Effector memory CD4-positive, alpha-beta T cell (primary cell): Measurements from ENCODE around the gene MGAT4A.
"Not testable (repeated sequence)": the region's sequence is repeated elsewhere in the genome, so short reads cannot be mapped to it uniquely, and the experiment has no call there.

Experiments used
- DNase-seq, 3 donors: peaks; one replicate each; pipeline ENCODE4 v3.0.0-alpha.2; 2020
- H3K27ac ChIP-seq: 2 replicates; pipeline ENCODE4 v1.7.0; 2013; ENCODE audit warnings: mild to moderate bottlenecking, low read length, moderate library complexity; ENCODE audit not compliant: insufficient read depth, poor library complexity, severe bottlenecking
- H3K27me3 ChIP-seq: replicated peaks from 2 replicates; pipeline ENCODE4 v1.7.0; 2013; ENCODE audit warnings: mild to moderate bottlenecking, low read length; ENCODE audit not compliant: insufficient read depth, control insufficient read depth, poor library complexity, severe bottlenecking
- H3K36me3 ChIP-seq: 2 replicates; pipeline ENCODE4 v1.7.0; 2013; ENCODE audit warnings: mild to moderate bottlenecking, low read length, moderate library complexity; ENCODE audit not compliant: control insufficient read depth, insufficient read depth
- H3K4me1 ChIP-seq: 2 replicates; pipeline ENCODE4 v1.7.0; 2013; ENCODE audit warnings: low read length, mild to moderate bottlenecking; ENCODE audit not compliant: control insufficient read depth, insufficient read depth, poor library complexity, severe bottlenecking
- H3K4me3 ChIP-seq: 2 replicates; pipeline ENCODE4 v1.7.0; 2013; ENCODE audit warnings: low read length, low read depth, mild to moderate bottlenecking; ENCODE audit not compliant: insufficient read depth, poor library complexity, severe bottlenecking
- H3K9me3 ChIP-seq: 2 replicates; pipeline ENCODE4 v1.7.0; 2013; ENCODE audit warnings: mild to moderate bottlenecking, low read length, moderate library complexity; ENCODE audit not compliant: control insufficient read depth

Gene MGAT4A

DNA sequence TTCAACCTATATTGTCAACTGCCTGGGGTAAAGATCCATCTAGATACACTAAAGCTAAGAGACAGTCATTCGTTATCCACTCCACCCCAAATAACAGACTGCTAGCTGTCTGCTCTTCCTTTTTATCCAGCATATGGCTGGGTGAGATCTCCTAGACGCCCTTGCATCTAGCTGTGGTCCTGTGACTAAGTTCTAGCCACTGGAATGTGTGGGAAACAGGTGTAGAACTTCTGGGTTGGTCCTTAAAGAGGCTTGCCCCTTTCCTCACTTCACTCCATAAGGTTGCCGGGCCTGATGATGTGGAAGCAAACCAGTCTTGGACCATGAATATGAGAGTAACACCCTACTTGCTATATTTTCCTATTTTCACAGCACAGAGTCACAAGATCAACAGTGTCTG lies 125.9 kb downstream of the MGAT4A start:
- H3K9me3 ChIP-seq, result no peaks in the 10 kb centered on the region
- no peak for DNase-seq
- peaks cover 26% of the 10 kb centered on the region for H3K4me1 ChIP-seq
- no peaks in the 10 kb centered on the region for H3K27me3 ChIP-seq
- peaks cover 10% of the 10 kb centered on the region for H3K36me3 ChIP-seq
- peak overlapping the region; percentile 37 for H3K27ac ChIP-seq
- H3K4me3 ChIP-seq, result no peak overlapping the region

DNA sequence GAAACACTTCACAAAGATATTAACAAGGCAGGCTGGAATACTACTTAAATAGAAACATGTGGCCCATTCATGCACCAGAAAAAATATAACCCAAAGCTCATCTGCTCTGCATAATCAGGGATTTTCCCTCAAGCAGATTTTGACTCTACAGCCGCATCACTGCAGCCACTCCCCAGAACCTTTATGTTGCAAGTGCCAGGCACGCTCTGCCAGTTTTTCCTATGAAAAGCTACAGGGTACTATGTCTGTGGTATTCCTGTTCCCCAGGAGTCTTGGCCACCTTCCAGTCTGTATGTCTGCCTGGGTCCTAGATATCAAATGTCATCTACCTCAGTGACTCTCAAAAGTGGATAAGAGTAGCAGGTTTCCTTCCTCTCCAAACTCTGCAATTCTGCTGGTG lies 126.4 kb downstream of the MGAT4A start:
- H3K9me3 ChIP-seq, result no peaks in the 10 kb centered on the region
- H3K36me3 ChIP-seq, result peaks cover 16% of the 10 kb centered on the region
- no peak overlapping the region for H3K4me3 ChIP-seq
- H3K4me1 ChIP-seq, result peaks cover 22% of the 10 kb centered on the region
- DNase-seq, result no peak
- H3K27ac ChIP-seq, result no peak overlapping the region
- H3K27me3 ChIP-seq, result no peaks in the 10 kb centered on the region

DNA sequence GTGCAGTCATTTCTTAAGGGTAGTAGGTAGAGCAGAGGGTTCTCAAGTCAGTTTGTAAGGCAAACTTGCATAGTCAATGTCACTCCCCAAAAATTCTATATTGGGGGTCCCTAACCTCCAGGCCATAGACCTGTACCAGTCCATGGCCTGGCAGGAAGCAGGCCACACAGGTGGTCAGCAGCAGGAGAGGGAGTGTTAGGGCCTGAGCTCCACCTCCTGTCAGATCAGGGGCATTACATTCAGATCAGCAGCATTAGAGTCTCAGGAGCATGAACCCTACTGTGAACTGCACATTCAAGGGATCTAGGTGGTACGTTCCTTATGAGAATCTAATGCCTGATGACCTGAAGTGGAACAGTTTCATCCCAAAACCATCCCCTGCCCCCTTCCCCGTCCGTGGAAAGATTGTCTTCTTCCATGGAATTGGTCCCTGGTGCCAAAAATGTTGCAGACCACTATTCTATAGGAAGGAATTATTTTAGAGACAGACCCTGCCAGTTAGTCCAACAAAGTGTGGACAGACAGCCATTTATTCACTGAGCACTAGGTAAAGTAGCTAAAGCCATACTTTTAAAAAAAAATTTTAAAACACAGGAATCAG lies 129.3 kb downstream of the MGAT4A start:
- DNase-seq, result no peak
- Histone ChIP-seq H3K9me3 (no peaks in the 10 kb centered on the region), H3K27me3 (no peaks in the 10 kb centered on the region), H3K4me3 (no peak overlapping the region), H3K4me1 (peaks cover 6% of the 10 kb centered on the region), H3K27ac (no peak overlapping the region), H3K36me3 (peaks cover 16% of the 10 kb centered on the region)

DNA sequence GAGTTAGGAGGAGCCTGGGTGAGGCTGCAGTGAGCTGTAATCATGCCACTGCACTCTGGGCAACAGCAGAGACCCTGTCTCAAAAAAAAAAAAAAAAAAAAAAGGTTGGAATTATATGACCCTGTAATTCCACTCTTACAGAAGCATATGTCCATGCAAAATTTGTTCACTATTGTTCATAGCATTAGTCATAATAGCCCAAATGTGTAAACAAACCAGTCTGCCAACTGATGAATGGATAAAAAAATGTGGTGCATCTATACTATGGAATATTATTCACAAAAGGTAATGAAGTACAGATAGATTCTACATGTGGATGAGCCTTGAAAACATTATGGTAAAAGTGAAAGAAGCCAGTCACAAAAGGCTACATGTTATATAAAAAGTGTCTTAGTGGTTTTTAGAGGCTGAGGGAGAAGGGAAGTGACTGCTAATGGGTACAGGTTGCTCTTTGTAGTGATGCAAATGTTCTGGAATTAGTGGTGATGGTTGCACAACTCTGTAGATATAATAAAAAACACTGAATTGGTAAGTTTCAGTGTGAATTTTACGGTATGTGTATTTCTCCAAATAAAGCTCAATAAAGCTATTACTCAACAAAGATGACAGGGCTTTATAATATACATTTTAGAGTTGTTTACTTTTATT lies 132.0 kb downstream of the MGAT4A start:
- no peak overlapping the region for H3K4me3 ChIP-seq
- H3K9me3 ChIP-seq, result no peaks in the 10 kb centered on the region
- no peak for DNase-seq
- H3K27ac ChIP-seq, result no peak overlapping the region
- no peaks in the 10 kb centered on the region for H3K27me3 ChIP-seq
- no peaks in the 10 kb centered on the region for H3K4me1 ChIP-seq
- peaks cover 17% of the 10 kb centered on the region for H3K36me3 ChIP-seq

DNA sequence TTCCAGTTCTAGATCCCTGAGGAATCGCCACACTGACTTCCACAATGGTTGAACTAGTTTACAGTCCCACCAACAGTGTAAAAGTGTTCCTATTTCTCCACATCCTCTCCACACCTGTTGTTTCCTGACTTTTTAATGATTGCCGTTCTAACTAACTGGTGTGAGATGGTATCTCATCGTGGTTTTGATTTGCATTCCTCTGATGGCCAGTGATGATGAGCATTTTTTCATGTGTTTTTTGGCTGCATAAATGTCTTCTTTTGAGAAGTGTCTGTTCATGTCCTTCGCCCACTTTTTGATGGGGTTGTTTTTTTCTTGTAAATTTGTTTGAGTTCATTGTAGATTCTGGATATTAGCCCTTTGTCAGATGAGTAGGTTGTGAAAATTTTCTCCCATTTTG lies 136.3 kb downstream of the MGAT4A start:
- H3K27me3 ChIP-seq, DNase-seq, H3K4me1 ChIP-seq, H3K4me3 ChIP-seq, H3K9me3 ChIP-seq, H3K27ac ChIP-seq: not testable (repeated sequence)
- H3K36me3 ChIP-seq, result peaks cover 39% of the 10 kb centered on the region

DNA sequence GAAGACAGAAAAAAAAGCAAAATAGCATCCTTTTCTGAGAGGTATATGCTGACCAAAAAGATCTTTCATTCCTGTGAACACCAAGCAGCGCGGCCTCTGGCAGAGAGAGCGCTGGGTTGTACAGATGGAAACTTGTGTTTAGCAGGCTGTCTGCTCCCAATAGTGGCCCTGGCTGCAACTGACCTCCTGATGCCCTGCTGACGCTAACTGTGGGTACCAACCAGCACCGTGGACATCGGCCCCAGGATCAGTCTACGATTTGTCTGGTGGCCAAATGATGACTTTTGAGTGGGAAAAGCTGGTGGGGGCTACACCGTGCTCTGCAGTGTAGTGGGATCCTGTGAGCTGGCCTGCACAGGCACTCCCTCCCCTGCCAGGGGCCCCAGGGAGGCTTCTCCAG lies 138.4 kb downstream of the MGAT4A start:
- DNase-seq, result no peak
- no peak overlapping the region for H3K4me3 ChIP-seq
- H3K36me3 ChIP-seq, result peaks cover 45% of the 10 kb centered on the region
- no peaks in the 10 kb centered on the region for H3K27me3 ChIP-seq
- no peak overlapping the region for H3K27ac ChIP-seq
- no peaks in the 10 kb centered on the region for H3K9me3 ChIP-seq
- H3K4me1 ChIP-seq, result no peaks in the 10 kb centered on the region

DNA sequence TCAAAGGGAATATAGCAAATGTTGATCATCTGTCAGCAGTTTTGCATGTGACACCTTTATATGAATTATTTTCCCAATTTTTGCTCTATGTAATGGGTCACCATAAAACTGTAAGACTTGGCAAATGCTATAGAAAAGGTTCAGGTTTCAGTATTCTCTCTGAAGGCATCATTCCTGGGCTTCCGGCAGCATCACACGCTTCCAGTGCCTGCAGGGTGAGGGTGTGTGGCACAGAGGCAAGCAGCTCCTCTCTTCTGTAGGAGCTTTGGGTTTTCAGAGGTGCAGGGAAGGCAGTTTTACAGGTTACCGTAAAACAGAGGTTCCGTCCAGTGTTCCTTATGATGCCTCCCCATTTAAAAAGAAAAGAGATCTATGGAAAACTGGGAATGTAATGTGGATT lies 141.4 kb downstream of the MGAT4A start:
- Histone ChIP-seq H3K4me1 (no peaks in the 10 kb centered on the region), H3K36me3 (peaks cover 58% of the 10 kb centered on the region), H3K27me3 (no peaks in the 10 kb centered on the region), H3K9me3 (no peaks in the 10 kb centered on the region), H3K4me3 (no peak overlapping the region), H3K27ac (no peak overlapping the region)
- DNase-seq, result no peak

DNA sequence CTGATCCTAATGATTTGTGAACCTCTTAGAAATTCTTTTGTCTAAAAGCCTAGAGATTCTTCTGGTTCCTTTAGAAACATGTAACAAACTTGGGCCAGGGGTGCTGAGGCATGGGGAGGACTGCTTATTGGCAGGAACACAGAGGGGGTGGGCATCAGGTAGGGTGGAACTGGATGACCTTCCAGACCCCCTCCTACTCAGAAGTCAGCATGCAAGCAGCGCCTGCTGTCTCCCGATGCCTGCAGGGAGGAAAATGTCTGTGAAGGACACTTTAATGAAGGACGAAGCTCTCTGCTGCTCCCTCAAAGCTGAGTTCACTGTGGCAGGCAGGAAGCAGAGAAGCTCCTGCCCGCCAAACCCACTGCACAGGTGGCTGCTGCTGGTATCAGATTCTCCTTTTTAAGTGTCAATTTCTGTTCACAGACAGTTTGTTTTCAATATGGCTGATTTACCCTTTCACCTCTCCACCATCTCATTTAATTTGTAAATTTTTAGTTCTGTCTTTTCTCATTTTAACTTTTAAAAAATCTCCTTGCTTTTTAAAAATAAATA lies 142.0 kb downstream of the MGAT4A start:
- DNase-seq, result no peak
- Histone ChIP-seq H3K4me1 (no peaks in the 10 kb centered on the region), H3K4me3 (no peak overlapping the region), H3K9me3 (no peaks in the 10 kb centered on the region), H3K36me3 (peaks cover 62% of the 10 kb centered on the region), H3K27me3 (no peaks in the 10 kb centered on the region), H3K27ac (no peak overlapping the region)

DNA sequence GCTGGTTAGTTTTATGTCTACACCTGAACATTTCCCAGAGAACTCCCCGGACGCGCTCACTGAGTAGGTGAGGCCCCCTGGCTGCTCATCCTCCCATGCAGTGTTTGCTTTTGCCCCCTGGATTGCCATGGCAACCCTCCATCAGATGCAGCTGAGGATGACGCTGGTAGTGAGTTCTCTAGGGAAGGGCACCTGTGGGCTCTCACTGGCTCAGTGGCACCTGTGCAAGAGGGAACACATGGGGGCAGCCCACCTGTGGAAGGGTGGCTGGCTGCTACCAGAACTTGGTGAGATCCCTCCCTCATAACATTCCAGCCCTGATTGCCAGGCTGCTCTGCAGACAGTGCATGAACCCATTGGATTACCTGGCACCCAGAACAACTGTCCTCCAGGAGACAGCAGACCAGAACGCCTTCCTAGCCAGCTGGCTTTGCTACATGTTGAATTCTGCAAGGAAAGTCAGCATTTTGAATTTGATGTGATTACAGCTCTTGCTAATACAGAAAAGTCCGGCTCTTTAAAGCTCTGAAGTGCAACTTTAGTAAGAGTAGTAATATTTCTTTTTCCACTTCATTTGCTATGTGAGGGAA lies 144.3 kb downstream of the MGAT4A start:
- no peaks in the 10 kb centered on the region for H3K27me3 ChIP-seq
- H3K36me3 ChIP-seq, result peaks cover 63% of the 10 kb centered on the region
- H3K27ac ChIP-seq, result peak overlapping the region; percentile 14
- H3K9me3 ChIP-seq, result no peaks in the 10 kb centered on the region
- no peak overlapping the region for H3K4me3 ChIP-seq
- no peaks in the 10 kb centered on the region for H3K4me1 ChIP-seq
- no peak for DNase-seq

DNA sequence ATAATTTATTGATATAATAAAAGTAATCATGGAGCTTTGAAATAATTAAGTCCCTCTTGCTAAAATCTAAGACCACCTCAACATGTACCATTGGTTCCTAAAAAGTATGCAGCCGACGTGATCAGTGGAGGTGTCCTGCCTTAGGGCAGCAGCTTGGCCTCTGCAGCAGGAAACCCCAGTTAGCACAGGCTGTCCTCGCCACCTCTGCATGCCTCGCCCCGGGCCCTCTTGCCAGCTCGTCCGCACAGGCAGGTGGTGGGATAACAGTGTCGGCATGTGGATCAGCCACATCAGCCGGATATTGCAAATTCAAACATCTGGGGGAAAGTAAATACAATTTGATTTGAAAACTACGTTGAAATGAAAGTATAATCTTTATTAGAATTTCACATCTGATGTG lies 145.5 kb downstream of the MGAT4A start:
- H3K36me3 ChIP-seq, result peaks cover 64% of the 10 kb centered on the region
- no peaks in the 10 kb centered on the region for H3K9me3 ChIP-seq
- no peak overlapping the region for H3K4me3 ChIP-seq
- H3K27ac ChIP-seq, result no peak overlapping the region
- no peaks in the 10 kb centered on the region for H3K4me1 ChIP-seq
- no peaks in the 10 kb centered on the region for H3K27me3 ChIP-seq
- DNase-seq, result no peak
